DND-41 (cell line): ENCODE results near the gene GSC2.

Experiments used
- ATAC-seq: fragments of 200-7000 bp; cut with Tn5 transposase; 3 replicates; pipeline ENCODE4 v1.9.1; 2021; ENCODE audit warnings: low read depth; ENCODE audit not compliant: insufficient read depth
- DNase-seq: peaks from one replicate; pipeline ENCODE4 v3.0.0-alpha.2; 2020
- H2AFZ ChIP-seq: 2 replicates; pipeline ENCODE4 v1.6.0; 2012; ENCODE audit warnings: low read depth, low read length
- H3K27ac ChIP-seq: 2 replicates; pipeline ENCODE4 v1.5.1; 2012; ENCODE audit warnings: low read length, inconsistent platforms
- H3K27me3 ChIP-seq: fragments of 200-600 bp; sonication (generic); 2 replicates; pipeline ENCODE4 v1.6.0; 2012; ENCODE audit warnings: low read length, mild to moderate bottlenecking, inconsistent platforms; ENCODE audit not compliant: insufficient read depth, poor library complexity
- H3K36me3 ChIP-seq: 2 replicates; pipeline ENCODE4 v1.5.1; 2012; ENCODE audit warnings: low read length, inconsistent platforms; ENCODE audit not compliant: insufficient read depth
- H3K4me1 ChIP-seq: 2 replicates; pipeline ENCODE4 v1.5.1; 2012; ENCODE audit warnings: mild to moderate bottlenecking, low read length; ENCODE audit not compliant: insufficient read depth
- H3K4me2 ChIP-seq: 2 replicates; pipeline ENCODE4 v1.6.0; 2012; ENCODE audit warnings: mild to moderate bottlenecking, moderate library complexity, low read length, inconsistent platforms; ENCODE audit not compliant: insufficient read depth
- H3K4me3 ChIP-seq, 2 experiments: fragments of 200-600 bp in 1 of 2; shearing (Covaris generic) in 1 of 2; 2 replicates each; pipeline ENCODE4 v1.5.1; 2012 to 2016; ENCODE audit warnings: inconsistent platforms in 2 of 2, low read length in 2 of 2, mild to moderate bottlenecking in 2 of 2, low read depth in 1 of 2, moderate library complexity in 1 of 2
- H3K79me2 ChIP-seq: 2 replicates; pipeline ENCODE4 v1.6.0; 2012; ENCODE audit warnings: low read length, inconsistent platforms; ENCODE audit not compliant: insufficient read depth
- H3K9ac ChIP-seq: 2 replicates; pipeline ENCODE4 v1.6.0; 2012; ENCODE audit warnings: low read depth, mild to moderate bottlenecking, inconsistent platforms, low read length, moderate library complexity
- H3K9me3 ChIP-seq: 2 replicates; pipeline ENCODE4 v1.5.1; 2012; ENCODE audit warnings: low read length, moderate library complexity, mild to moderate bottlenecking, inconsistent platforms; ENCODE audit not compliant: insufficient read depth, severe bottlenecking
- H4K20me1 ChIP-seq: 2 replicates; pipeline ENCODE4 v1.6.0; 2012; ENCODE audit warnings: low read length; ENCODE audit not compliant: insufficient read depth
- CTCF ChIP-seq: IDR thresholded peaks from 2 replicates; pipeline ENCODE4 v1.5.1; 2012; ENCODE audit warnings: borderline replicate concordance, low read length, moderate library complexity, mild to moderate bottlenecking; ENCODE audit not compliant: poor library complexity, severe bottlenecking; ENCODE audit errors: extremely low read depth
- EZH2 ChIP-seq: IDR thresholded peaks from 3 replicates; pipeline ENCODE4 v1.6.1; 2012; ENCODE audit warnings: borderline replicate concordance, low read depth, mild to moderate bottlenecking, moderate library complexity, low read length, inconsistent platforms; ENCODE audit not compliant: severe bottlenecking

GSC2 gene

GRCh38 chr22:19107730-19108074, 42.4 kb downstream of the GSC2 start:
- Histone ChIP-seq H3K27ac (no peak overlapping the region), H3K27me3 (no peaks in the 10 kb centered on the region), H3K4me3 (no peak overlapping the region), H3K4me2 (no peak overlapping the region), H4K20me1 (peaks cover 71% of the 10 kb centered on the region), H3K4me1 (peaks cover 30% of the 10 kb centered on the region), H3K79me2 (peaks cover 92% of the 10 kb centered on the region), H3K9ac (no peak overlapping the region), H3K9me3 (no peaks in the 10 kb centered on the region), H2AFZ (no peak overlapping the region), H3K36me3 (peaks cover 12% of the 10 kb centered on the region; the same call in 1 of the 2 replicates)
- DNase-seq: no peak
- TF ChIP-seq EZH2 (no peak), CTCF (no peak)
- no peak for ATAC-seq

DNA sequence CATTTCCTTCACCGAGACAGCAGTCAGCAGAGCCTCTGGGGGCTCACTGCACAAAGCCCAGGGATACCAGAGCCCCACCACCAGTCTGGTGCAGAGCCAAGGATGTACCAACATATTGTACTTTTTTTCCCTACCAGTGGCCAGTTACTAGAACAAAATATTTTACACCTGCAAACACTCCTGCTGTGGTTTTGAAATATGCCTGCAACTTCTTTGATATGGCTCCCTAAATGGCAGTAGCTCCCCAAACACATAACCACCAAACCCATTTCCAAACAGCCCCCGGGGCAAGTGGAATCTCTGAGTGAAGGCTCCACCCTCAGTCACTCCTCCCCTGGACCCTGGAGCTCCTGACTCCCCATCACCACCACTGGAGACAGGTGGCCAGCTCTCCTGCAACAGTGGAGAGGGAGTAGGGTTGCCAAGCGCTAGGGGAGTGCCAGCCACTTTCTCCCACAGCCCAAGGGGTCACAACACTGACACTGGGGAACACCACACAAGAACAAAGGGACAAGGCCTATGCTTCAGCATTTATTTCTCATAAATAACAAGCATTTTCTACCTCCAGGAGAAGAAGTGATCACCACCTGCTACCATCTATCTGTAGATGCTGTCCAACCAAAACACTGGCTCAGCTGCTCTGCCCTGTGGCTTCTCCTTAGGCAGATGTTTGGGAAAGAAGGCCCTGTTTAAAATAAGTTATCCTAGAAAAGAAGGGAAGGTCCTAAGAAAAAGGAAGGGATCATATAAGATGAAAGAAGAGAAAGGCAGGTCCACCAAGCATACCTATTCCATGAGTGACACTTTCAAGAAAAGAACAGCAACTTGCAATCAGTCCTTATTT, 43.0 kb downstream of the GSC2 start:
- H3K9ac ChIP-seq: no peak overlapping the region
- peaks cover 71% of the 10 kb centered on the region for H4K20me1 ChIP-seq
- H3K27me3 ChIP-seq: no peaks in the 10 kb centered on the region

DNA sequence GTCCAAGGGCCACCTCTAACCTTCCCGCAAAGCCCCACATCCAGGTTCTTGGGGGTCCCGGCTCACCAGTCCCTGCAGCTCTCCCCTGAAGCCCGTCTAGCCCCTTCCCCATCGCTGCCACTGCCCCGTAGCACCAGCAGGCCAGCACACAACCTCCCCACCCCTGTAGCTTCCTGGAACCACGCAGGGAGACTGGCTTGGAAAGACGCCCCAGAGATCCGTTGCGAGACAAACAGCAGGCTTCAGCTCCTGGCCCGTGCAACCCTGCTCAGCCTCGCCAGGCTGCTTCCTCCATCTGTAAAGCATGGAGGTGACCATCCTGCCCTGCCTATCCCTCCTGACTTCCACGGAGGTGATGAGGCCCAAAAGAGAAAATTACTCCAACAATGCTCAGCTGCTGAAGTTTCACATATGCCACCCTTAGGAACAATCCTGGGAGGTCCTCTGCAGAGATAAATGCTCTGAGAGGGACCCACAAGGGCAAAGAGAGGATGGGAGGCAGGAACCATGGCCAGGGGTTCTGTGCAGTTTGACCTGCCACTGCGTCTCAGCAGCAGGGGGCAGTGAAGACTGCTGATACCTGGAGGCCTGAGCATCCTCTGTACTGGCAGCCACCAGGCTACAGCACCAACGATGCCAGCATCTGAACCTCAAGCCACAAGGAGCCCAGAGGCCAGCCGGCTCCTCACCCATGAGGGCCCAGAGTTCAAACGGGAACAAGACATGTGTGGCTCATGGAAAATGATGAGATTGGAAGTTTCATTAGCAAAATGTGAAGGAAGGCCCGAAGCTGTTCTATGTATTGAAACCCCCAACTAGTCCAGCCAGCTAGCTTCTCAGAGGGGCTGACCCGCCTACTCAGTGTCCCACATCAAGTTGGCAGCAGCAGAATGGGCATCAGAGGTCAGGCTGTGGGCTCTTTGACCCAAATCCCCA, 44.0 kb downstream of the GSC2 start:
- H4K20me1 ChIP-seq: peaks cover 67% of the 10 kb centered on the region
- no peak overlapping the region for H3K9ac ChIP-seq
- H3K4me3 ChIP-seq: no peak overlapping the region
- no peaks in the 10 kb centered on the region for H3K9me3 ChIP-seq
- H3K27ac ChIP-seq: no peak overlapping the region
- no peak overlapping the region for H3K4me2 ChIP-seq
- H3K4me1 ChIP-seq: peaks cover 25% of the 10 kb centered on the region
- H3K79me2 ChIP-seq: peaks cover 93% of the 10 kb centered on the region
- no peaks in the 10 kb centered on the region for H3K27me3 ChIP-seq
- H3K36me3 ChIP-seq: peaks cover 12% of the 10 kb centered on the region; the same call in 1 of the 2 replicates
- ATAC-seq: no peak
- H2AFZ ChIP-seq: no peak overlapping the region
- TF ChIP-seq CTCF (peak; percentile 49), EZH2 (no peak)
- no peak for DNase-seq

More for the DNA sequence above, 43.0 kb downstream of the GSC2 start:
- Histone ChIP-seq H3K79me2 (peaks cover 90% of the 10 kb centered on the region), H3K4me2 (no peak overlapping the region), H2AFZ (no peak overlapping the region), H3K27ac (no peak overlapping the region), H3K36me3 (peaks cover 12% of the 10 kb centered on the region; the same call in 1 of the 2 replicates), H3K4me1 (peaks cover 30% of the 10 kb centered on the region), H3K4me3 (no peak overlapping the region), H3K9me3 (no peaks in the 10 kb centered on the region)
- ATAC-seq: no peak
- DNase-seq: no peak
- TF ChIP-seq CTCF (no peak), EZH2 (no peak)
